GM12878 (cell line): ENCODE results near the gene ARSA. TPM values are rescaled to one million over a fixed set of nuclear protein-coding genes. Genes with fewer than 3 reads are reported as not detected.

Source experiments
- ATAC-seq: fragments of 200-7000 bp; cut with Tn5 transposase; 3 replicates; pipeline ENCODE4 v1.9.1; 2020; ENCODE audit warnings: mild to moderate bottlenecking, moderate library complexity
- BruUV-seq: library from RNA; stranded (reverse); fragments of 400-500 nt; replicated peaks from 2 replicates; lab custom pipeline; 2021; lab: Mats Ljungman, UMichigan
- CTCF ChIA-PET: fragments of 300-600 bp; sonication (Branson Sonifier 250); formaldehyde crosslinking; extraction: SDS; loops from one replicate; lab custom pipeline; 2021; ENCODE audit warnings: inconsistent platforms; lab: Yijun Ruan, JAX
- POLR2A ChIA-PET: fragments of 350-600 bp; formaldehyde crosslinking; extraction: SDS; loops from one replicate; lab custom pipeline; 2021; ENCODE audit warnings: inconsistent platforms; lab: Charles Lee
- RAD21 ChIA-PET: fragments of 300-600 bp; sonication (Branson Sonifier 250); formaldehyde crosslinking; loops from one replicate; lab custom pipeline; 2023; ENCODE audit warnings: antibody characterized with exemption; ENCODE audit not compliant: unreplicated experiment; lab: Charles Lee
- SMC1A ChIA-PET: fragments of 300-600 bp; sonication (Branson Sonifier 250); formaldehyde crosslinking; loops from one replicate; lab custom pipeline; 2023; ENCODE audit not compliant: unreplicated experiment, uncharacterized antibody; lab: Charles Lee
- DNase-seq: peaks from one replicate; pipeline ENCODE4 v3.0.0-alpha.2; 2011; ENCODE audit warnings: low read depth, low spot score
- FAIRE-seq: peaks from 3 replicates; lab custom pipeline; 2011; peaks lifted over from hg19 to GRCh38; lab: Jason Lieb, UNC
- H2AFZ ChIP-seq: 2 replicates; pipeline ENCODE4 v1.6.0; 2011; ENCODE audit warnings: low read depth, low read length, control low read depth; ENCODE audit not compliant: control insufficient read depth
- H3K27ac ChIP-seq: 2 replicates; pipeline ENCODE4 v1.5.1; 2011; ENCODE audit warnings: control low read depth; ENCODE audit not compliant: control insufficient read depth, insufficient read depth
- H3K27me3 ChIP-seq, 2 experiments: replicated peaks in 1 of 2; 2 replicates each; pipeline versions ENCODE4 v1.6.0 to v1.6.1; 2011; ENCODE audit warnings: low read length in 1 of 2; ENCODE audit not compliant: control insufficient read depth in 2 of 2, insufficient read depth in 2 of 2
- H3K36me3 ChIP-seq, 2 experiments: 2 replicates each; pipeline ENCODE4 v1.5.1; 2011; ENCODE audit warnings: low read length in 1 of 2; ENCODE audit not compliant: control insufficient read depth in 2 of 2, insufficient read depth in 2 of 2
- H3K4me1 ChIP-seq: 2 replicates; pipeline ENCODE4 v1.6.1; 2011; ENCODE audit warnings: mild to moderate bottlenecking, low read length, moderate library complexity, mixed read lengths; ENCODE audit not compliant: control insufficient read depth, insufficient read depth
- H3K4me2 ChIP-seq: 2 replicates; pipeline ENCODE4 v1.6.0; 2011; ENCODE audit warnings: control low read depth; ENCODE audit not compliant: control insufficient read depth, insufficient read depth
- H3K4me3 ChIP-seq: fragments of 200-600 bp; sonication (generic); 2 replicates; pipeline ENCODE4 v1.5.1; 2016
- H3K79me2 ChIP-seq: 2 replicates; pipeline ENCODE4 v1.6.0; 2011; ENCODE audit warnings: low read length; ENCODE audit not compliant: control insufficient read depth, insufficient read depth
- H3K9ac ChIP-seq: 2 replicates; pipeline ENCODE4 v1.8.0; 2011; ENCODE audit warnings: low read length, control low read depth, mixed read lengths; ENCODE audit not compliant: control insufficient read depth, insufficient read depth
- H3K9me3 ChIP-seq: replicated peaks from 3 replicates; pipeline ENCODE4 v1.5.1; 2011; ENCODE audit warnings: mild to moderate bottlenecking, low read length; ENCODE audit not compliant: control insufficient read depth, insufficient read depth
- H4K20me1 ChIP-seq: 2 replicates; pipeline ENCODE4 v1.6.0; 2011; ENCODE audit not compliant: control insufficient read depth, insufficient read depth
- ATF7 ChIP-seq: fragments of 450-650 bp; IDR thresholded peaks from 2 replicates; pipeline ENCODE4 v1.6.1; 2016; ENCODE audit warnings: low read depth, mild to moderate bottlenecking
- BACH1 ChIP-seq: fragments of 450-650 bp; IDR thresholded peaks from 2 replicates; pipeline ENCODE4 v1.6.1; 2017; ENCODE audit warnings: mild to moderate bottlenecking, borderline replicate concordance
- CBX5 ChIP-seq: sonication (generic); IDR thresholded peaks from 2 replicates; pipeline ENCODE4 v1.6.1; 2016; ENCODE audit warnings: low read depth, moderate library complexity, mild to moderate bottlenecking, inconsistent platforms
- KAT2A ChIP-seq: conservative IDR thresholded peaks from 2 replicates; pipeline ENCODE4 v1.6.1; 2011; ENCODE audit warnings: low read depth, low read length; ENCODE audit not compliant: control insufficient read depth
- KLF5 ChIP-seq: fragments of 450-650 bp; IDR thresholded peaks from 2 replicates; pipeline ENCODE4 v1.6.1; 2014; ENCODE audit warnings: mild to moderate bottlenecking; ENCODE audit not compliant: partially characterized antibody
- NBN ChIP-seq: fragments of 450-650 bp; IDR thresholded peaks from 2 replicates; pipeline ENCODE4 v1.6.1; 2016
- NR2C2 ChIP-seq: IDR thresholded peaks from 2 replicates; pipeline ENCODE4 v1.6.1; 2011; ENCODE audit warnings: borderline replicate concordance, low read depth; ENCODE audit not compliant: control insufficient read depth, insufficient read length
- PML ChIP-seq: IDR thresholded peaks from 2 replicates; pipeline ENCODE4 v1.6.1; 2012; ENCODE audit warnings: low read length, inconsistent platforms
- RCOR1 ChIP-seq: conservative IDR thresholded peaks from 2 replicates; pipeline ENCODE4 v1.6.1; 2012; ENCODE audit warnings: low read depth, low read length, improper control_type of control experiment
- SIX5 ChIP-seq: IDR thresholded peaks from 2 replicates; pipeline ENCODE4 v1.6.1; 2011; ENCODE audit warnings: mild to moderate bottlenecking, low read depth, low read length, moderate library complexity; ENCODE audit not compliant: severe bottlenecking
- TAF1 ChIP-seq: IDR thresholded peaks from 2 replicates; pipeline ENCODE4 v1.6.1; 2011; ENCODE audit warnings: mild to moderate bottlenecking, low read depth, low read length, borderline replicate concordance
- WRNIP1 ChIP-seq: IDR thresholded peaks from 2 replicates; pipeline ENCODE4 v1.6.1; 2011; ENCODE audit warnings: low read depth, low read length, improper control_type of control experiment, borderline replicate concordance
- ZBTB40 ChIP-seq: fragments of 450-650 bp; IDR thresholded peaks from 2 replicates; pipeline ENCODE4 v1.6.1; 2016; ENCODE audit warnings: mild to moderate bottlenecking, moderate library complexity, borderline replicate concordance
- ZNF384 ChIP-seq: IDR thresholded peaks from 2 replicates; pipeline ENCODE4 v1.6.1; 2012; ENCODE audit warnings: low read depth, mild to moderate bottlenecking, low read length, improper control_type of control experiment, borderline replicate concordance
- ZZZ3 ChIP-seq: IDR thresholded peaks from 2 replicates; pipeline ENCODE4 v1.6.1; 2011; ENCODE audit warnings: low read depth; ENCODE audit not compliant: control insufficient read depth, insufficient read length
- WGBS: methylation state at CpG from one replicate; pipeline ENCODE4 v1.1.6; 2016; ENCODE audit warnings: low lambda C conversion rate; ENCODE audit not compliant: insufficient replicate concordance, insufficient coverage; ENCODE audit errors: missing lambda C conversion rate; 5-methylcytosine and 5-hydroxymethylcytosine counted together
- in situ Hi-C: fragments of 300-500 bp; cut with MboI; formaldehyde crosslinking; loops from 9 replicates; pipeline ENCODE4 v1.14.3; 2018; ENCODE audit warnings: mixed read lengths
- intact Hi-C: fragments of 100-400 bp; cut with micrococcal nuclease; formaldehyde crosslinking; loops from one replicate; pipeline ENCODE4 v1.14.2; 2022; ENCODE audit not compliant: unreplicated experiment
- polyA plus RNA-seq, 11 experiments: library from polyadenylated mRNA; depleted of rRNA in 4 of 11; unstranded in 6 of 11; stranded (reverse) in 5 of 11; fragments of >200 nt; fragmentation: Nextera tagmentation in 4 of 11; fragmentation: Illumina TruSeq in 1 of 11; extraction: Ambion mirVana in 4 of 11; extraction: Trizol in 1 of 11; gene quantifications; 1 replicate in 1 of 11; 2 replicates in 10 of 11; pipeline versions ENCODE4 v1.2.1 to v1.2.3, GENCODE V29; 2011 to 2016; ENCODE audit warnings: inconsistent platforms in 2 of 11, missing spikeins in 2 of 11, low read depth in 1 of 11
- total RNA-seq, 4 experiments: library from RNA; depleted of rRNA in 3 of 4; stranded (reverse); fragments of >200 nt in 3 of 4; fragmentation: Illumina TruSeq in 1 of 4; extraction: Trizol in 1 of 4; gene quantifications; 2 replicates each; pipeline versions ENCODE4 v1.2.1 to v1.2.3, GENCODE V29; 2013 to 2021
- TF ChIP-seq, protein P1 (sequence below): fragments of 450-650 bp; IDR thresholded peaks from 2 replicates; pipeline ENCODE4 v1.6.1; 2017; ENCODE audit warnings: antibody characterized with exemption, mild to moderate bottlenecking, moderate library complexity

The ARSA gene
- total and polyA plus RNA-seq, 10 of the 15 experiments (the other 5 are each of a cell fraction or from before 2014, with no cell fraction given), result 0.39 to 26.3 (median 9.8) TPM

DNA sequence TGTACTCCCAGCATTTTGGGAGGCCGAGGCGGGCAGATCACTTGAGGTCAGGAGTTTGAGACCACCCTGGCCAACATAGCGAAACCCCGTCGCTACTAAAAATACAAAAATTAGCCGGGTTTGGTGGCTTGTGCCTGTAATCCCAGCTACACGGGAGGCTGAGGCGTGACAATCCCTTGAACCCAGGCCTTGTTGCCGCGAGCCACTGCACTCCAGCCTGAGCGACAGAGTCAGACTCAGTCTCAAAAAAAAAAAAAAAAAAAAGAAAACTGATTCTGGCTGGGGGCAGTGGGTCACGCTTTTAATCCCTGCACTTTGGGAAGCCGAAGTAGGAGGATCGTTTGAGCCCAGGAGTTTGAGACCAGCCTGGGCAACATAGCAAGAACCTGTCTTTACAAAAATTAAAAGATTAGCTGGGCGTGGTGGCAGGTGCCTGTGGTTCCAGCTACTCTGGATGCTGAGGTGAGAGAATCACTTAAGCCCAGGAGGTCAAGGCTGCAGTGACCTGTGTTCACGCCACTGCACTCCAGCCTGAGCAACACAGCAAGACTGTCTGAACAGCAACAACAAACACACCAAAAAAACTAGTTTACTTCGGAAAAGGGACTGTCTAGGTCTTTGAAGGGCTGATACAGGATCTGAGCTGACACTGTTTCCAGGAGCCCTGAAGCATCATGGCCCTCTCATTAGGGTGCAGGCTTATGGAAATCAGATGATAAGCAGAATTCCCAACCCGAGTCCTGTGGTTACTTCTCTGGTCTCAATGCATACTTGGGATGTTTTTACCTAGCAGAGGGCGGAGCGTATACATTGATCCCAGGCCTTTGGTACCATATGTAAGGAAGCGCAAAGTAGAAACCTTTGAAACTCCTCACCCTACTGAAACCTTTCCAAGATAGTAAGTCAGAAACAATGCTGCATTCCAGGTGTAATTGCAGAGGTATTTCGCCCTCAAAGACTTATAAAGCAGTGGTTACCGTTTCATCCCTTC lies 43.6 kb downstream of the ARSA start:
- Histone ChIP-seq H3K79me2 (peaks cover 20% of the 10 kb centered on the region), H3K4me3 (peak overlapping the region; percentile 90; the same call in 1 of the 2 replicates), H3K4me1 (peaks cover 9% of the 10 kb centered on the region), H3K9ac (no peak overlapping the region; the same call in 1 of the 2 replicates), H3K36me3 (peaks cover 0 to 6% of the 10 kb centered on the region in 2 experiments; a peak in 2 of 4 replicates), H3K27me3 (no peaks in the 10 kb centered on the region), H3K27ac (no peak overlapping the region), H3K4me2 (peak overlapping the region; percentile 88), H4K20me1 (no peaks in the 10 kb centered on the region), H3K9me3 (no peaks in the 10 kb centered on the region), H2AFZ (no peak overlapping the region)
- BruUV-seq, result no TSS peak
- ChIA-PET CTCF (interaction anchor here (0.8 to 1.4 kb wide), 2 partner anchors 36 to 115 kb away, joined by 3 to 4 read pairs; no protein-coding TSS in a partner anchor), POLR2A (interaction anchor here (0.7 kb wide), 1 partner anchor 59 kb away, joined by 3 read pairs; the partner anchor contains the start of gene SCO2), RAD21 (no interaction called here), SMC1A (interaction anchor here (0.6 kb wide), 1 partner anchor 74 kb away, joined by 3 read pairs; no protein-coding TSS in a partner anchor)
- in situ Hi-C loops, result no loop called here
- DNase-seq (no peak), ATAC-seq (no peak), FAIRE-seq (no peak)
- 93% methylated on average over 23 of the region's 23 CpGs for WGBS
- intact Hi-C loops, result loop anchor here (5.0 kb wide), 1 partner anchor 57 kb away; the partner anchor contains the start of gene SCO2
- no peak for TF ChIP-seq KLF5
- TF ChIP-seq NBN, result no peak
- no peak for TF ChIP-seq ZNF384
- TF ChIP-seq CBX5, result no peak
- no peak for TF ChIP-seq ZBTB40
- TF ChIP-seq KAT2A, result no peak
- TF ChIP-seq WRNIP1, result no peak
- no peak for TF ChIP-seq BACH1
- no peak for TF ChIP-seq TAF1
- TF ChIP-seq ATF7, result no peak
- no peak for TF ChIP-seq SIX5
- TF ChIP-seq PML, result no peak
- TF ChIP-seq RCOR1, result no peak
- TF ChIP-seq NR2C2, result no peak
- no peak for TF ChIP-seq ZZZ3
- TF ChIP-seq, protein P1, sequence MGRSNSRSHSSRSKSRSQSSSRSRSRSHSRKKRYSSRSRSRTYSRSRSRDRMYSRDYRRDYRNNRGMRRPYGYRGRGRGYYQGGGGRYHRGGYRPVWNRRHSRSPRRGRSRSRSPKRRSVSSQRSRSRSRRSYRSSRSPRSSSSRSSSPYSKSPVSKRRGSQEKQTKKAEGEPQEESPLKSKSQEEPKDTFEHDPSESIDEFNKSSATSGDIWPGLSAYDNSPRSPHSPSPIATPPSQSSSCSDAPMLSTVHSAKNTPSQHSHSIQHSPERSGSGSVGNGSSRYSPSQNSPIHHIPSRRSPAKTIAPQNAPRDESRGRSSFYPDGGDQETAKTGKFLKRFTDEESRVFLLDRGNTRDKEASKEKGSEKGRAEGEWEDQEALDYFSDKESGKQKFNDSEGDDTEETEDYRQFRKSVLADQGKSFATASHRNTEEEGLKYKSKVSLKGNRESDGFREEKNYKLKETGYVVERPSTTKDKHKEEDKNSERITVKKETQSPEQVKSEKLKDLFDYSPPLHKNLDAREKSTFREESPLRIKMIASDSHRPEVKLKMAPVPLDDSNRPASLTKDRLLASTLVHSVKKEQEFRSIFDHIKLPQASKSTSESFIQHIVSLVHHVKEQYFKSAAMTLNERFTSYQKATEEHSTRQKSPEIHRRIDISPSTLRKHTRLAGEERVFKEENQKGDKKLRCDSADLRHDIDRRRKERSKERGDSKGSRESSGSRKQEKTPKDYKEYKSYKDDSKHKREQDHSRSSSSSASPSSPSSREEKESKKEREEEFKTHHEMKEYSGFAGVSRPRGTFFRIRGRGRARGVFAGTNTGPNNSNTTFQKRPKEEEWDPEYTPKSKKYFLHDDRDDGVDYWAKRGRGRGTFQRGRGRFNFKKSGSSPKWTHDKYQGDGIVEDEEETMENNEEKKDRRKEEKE, result no peak
